Measurements from ENCODE around the gene TENM3.

GRCh38 chr4:182653596-182653995 lies 410.4 kb downstream of the TENM3 start:
- no peak for TF ChIP-seq EZH2 (IDR thresholded peaks at IDR 0.05; ENCODE audit: low read depth, low read length, severe bottlenecking)
- no peak for TF ChIP-seq EP300 (IDR thresholded peaks at IDR 0.05; ENCODE audit: borderline replicate concordance in 1 of 2, low read depth in 2 of 2, low read length in 2 of 2)
